GM13977 (cell line): Measurements from ENCODE around the gene CSTB.

Experiments used
- DNase-seq: peaks from one replicate; pipeline ENCODE4 v3.0.0; 2012; ENCODE audit warnings: low spot score
- CTCF ChIP-seq: IDR thresholded peaks from 2 replicates; pipeline ENCODE4 v1.5.1; 2012; ENCODE audit warnings: mild to moderate bottlenecking, control low read depth; ENCODE audit not compliant: insufficient read depth; ENCODE audit errors: extremely low read depth, missing control alignments
- in situ Hi-C: fragments of 300-500 bp; cut with MboI; formaldehyde crosslinking; loops from one replicate; pipeline ENCODE4 v1.12.0; 2022; ENCODE audit warnings: low sequenced_read_pairs, low pct_unique_long_range_greater_than_20kb, mixed read lengths, inconsistent platforms; ENCODE audit not compliant: unreplicated experiment

Gene CSTB

GRCh38 chr21:43797925-43798715 is 22.0 kb upstream of the CSTB start:
- no peak for DNase-seq
- TF ChIP-seq CTCF, result no peak
- in situ Hi-C loops, result no loop called here

- no peak for DNase-seq
- TF ChIP-seq CTCF, result no peak
- in situ Hi-C loops, result no loop called here
These were observed 21.3 kb upstream of the CSTB start for GRCh38 chr21:43797415-43797814.

GRCh38 chr21:43794857-43795256 is 18.7 kb upstream of the CSTB start:
- DNase-seq, result no peak
- in situ Hi-C loops, result no loop called here
- TF ChIP-seq CTCF, result no peak

- TF ChIP-seq CTCF, result no peak
- in situ Hi-C loops, result no loop called here
- DNase-seq, result no peak
These were observed 18.2 kb upstream of the CSTB start for GRCh38 chr21:43794311-43794710.

GRCh38 chr21:43793243-43793642 is 17.1 kb upstream of the CSTB start:
- no peak for DNase-seq
- TF ChIP-seq CTCF, result no peak
- in situ Hi-C loops, result no loop called here

GRCh38 chr21:43792406-43792805 is 16.3 kb upstream of the CSTB start:
- in situ Hi-C loops, result no loop called here
- no peak for TF ChIP-seq CTCF
- DNase-seq, result no peak
